H1 (cell line): Measurements from ENCODE around the gene HTR4. TPM values are rescaled to one million over a fixed set of nuclear protein-coding genes. Genes with fewer than 3 reads are reported as not detected.

Experiments used
- CTCF ChIA-PET: fragments of 300-600 bp; sonication (Branson Sonifier 250); formaldehyde crosslinking; loops from one replicate; lab custom pipeline; 2021; ENCODE audit not compliant: partially characterized antibody; lab: Charles Lee
- POLR2A ChIA-PET: fragments of 300-600 bp; sonication (Branson Sonifier 250); formaldehyde crosslinking; loops from one replicate; lab custom pipeline; 2021; ENCODE audit warnings: inconsistent platforms; ENCODE audit not compliant: partially characterized antibody; lab: Charles Lee
- DNase-seq, 2 experiments: peaks; one replicate each; pipeline versions ENCODE4 v3.0.0 to v3.0.0-alpha.2; 2010 to 2022; ENCODE audit warnings: low spot score in 2 of 2, low read depth in 1 of 2, mixed read lengths in 1 of 2
- FAIRE-seq: peaks from 2 replicates; lab custom pipeline; 2011; peaks lifted over from hg19 to GRCh38; lab: Jason Lieb, UNC
- H2AFZ ChIP-seq: 2 replicates; pipeline ENCODE4 v1.8.1; 2012; ENCODE audit warnings: low read length, inconsistent platforms
- H2AK5ac ChIP-seq: 2 replicates; pipeline ENCODE4 v1.6.1; 2013; ENCODE audit warnings: low read depth, low read length
- H2BK120ac ChIP-seq: replicated peaks from 2 replicates; pipeline ENCODE3; 2013; ENCODE audit warnings: low read depth, low read length, inconsistent platforms
- H2BK12ac ChIP-seq: 2 replicates; pipeline ENCODE4 v1.6.1; 2013; ENCODE audit warnings: low read depth, low read length
- H2BK15ac ChIP-seq: 2 replicates; pipeline ENCODE4 v1.6.1; 2013; ENCODE audit warnings: low read length
- H2BK20ac ChIP-seq: 2 replicates; pipeline ENCODE4 v1.6.1; 2013; ENCODE audit warnings: low read length
- H2BK5ac ChIP-seq: 2 replicates; pipeline ENCODE4 v1.6.1; 2013; ENCODE audit warnings: low read depth, low read length
- H3K14ac ChIP-seq: 2 replicates; pipeline ENCODE4 v1.6.1; 2013; ENCODE audit warnings: inconsistent platforms; ENCODE audit not compliant: insufficient read length
- H3K18ac ChIP-seq: 2 replicates; pipeline ENCODE4 v1.6.1; 2013; ENCODE audit warnings: low read length; ENCODE audit errors: extremely low read depth
- H3K23ac ChIP-seq: 2 replicates; pipeline ENCODE4 v1.6.1; 2013; ENCODE audit warnings: inconsistent platforms; ENCODE audit not compliant: insufficient read length
- H3K23me2 ChIP-seq: 2 replicates; pipeline ENCODE4 v1.6.1; 2013; ENCODE audit warnings: low read depth, low read length
- H3K27ac ChIP-seq: 2 replicates; pipeline ENCODE4 v1.6.1; 2011; ENCODE audit warnings: low read depth, low read length, inconsistent platforms
- H3K27me3 ChIP-seq, 4 experiments: replicated peaks in 1 of 4; 1 replicate in 1 of 4; 2 replicates in 3 of 4; pipeline versions ENCODE4 v1.6.1 to v1.8.1; 2011 to 2013; ENCODE audit warnings: low read length in 3 of 4, mild to moderate bottlenecking in 3 of 4, inconsistent platforms in 2 of 4, mixed read lengths in 2 of 4, moderate library complexity in 1 of 4; ENCODE audit not compliant: control insufficient read depth in 3 of 4, insufficient read depth in 3 of 4; ENCODE audit errors: extremely low read depth in 1 of 4
- H3K36me3 ChIP-seq, 4 experiments: 2 replicates each; pipeline versions ENCODE4 v1.6.1 to v1.8.1; 2011 to 2013; ENCODE audit warnings: mild to moderate bottlenecking in 4 of 4, low read length in 3 of 4, moderate library complexity in 2 of 4, control low read depth in 1 of 4, inconsistent platforms in 1 of 4; ENCODE audit not compliant: insufficient read depth in 4 of 4, control insufficient read depth in 2 of 4
- H3K4ac ChIP-seq: replicated peaks from 2 replicates; pipeline ENCODE3; 2013; ENCODE audit warnings: low read length, low read depth, mixed read lengths, inconsistent platforms; ENCODE audit not compliant: insufficient read length
- H3K4me1 ChIP-seq, 4 experiments: replicated peaks in 1 of 4; 1 replicate in 1 of 4; 2 replicates in 3 of 4; pipeline versions ENCODE4 v1.6.1 to v1.8.1; 2011 to 2013; ENCODE audit warnings: low read length in 3 of 4, inconsistent platforms in 2 of 4, mixed read lengths in 1 of 4; ENCODE audit not compliant: insufficient read depth in 4 of 4, control insufficient read depth in 3 of 4
- H3K4me2 ChIP-seq, 2 experiments: 2 replicates each; pipeline versions ENCODE4 v1.6.1 to v1.8.1; 2011 to 2013; ENCODE audit warnings: low read depth in 2 of 2, low read length in 2 of 2, control low read depth in 1 of 2, inconsistent platforms in 1 of 2, mild to moderate bottlenecking in 1 of 2; ENCODE audit not compliant: insufficient read depth in 1 of 2
- H3K4me3 ChIP-seq, 4 experiments: fragments of 200-600, 300-600 bp in 1 of 4; sonication (generic), shearing (Covaris generic), sonication (Bioruptor Twin) in 1 of 4; 2 replicates each; pipeline versions ENCODE4 v1.5.1 to v1.8.1; 2011 to 2016; ENCODE audit warnings: low read length in 4 of 4, low read depth in 3 of 4, control low read depth in 2 of 4, inconsistent platforms in 2 of 4, mild to moderate bottlenecking in 2 of 4, mixed read lengths in 1 of 4, moderate library complexity in 1 of 4; ENCODE audit not compliant: insufficient read depth in 2 of 4; ENCODE audit errors: extremely low read depth in 1 of 4
- H3K56ac ChIP-seq: replicated peaks from 2 replicates; pipeline ENCODE3; 2013; ENCODE audit warnings: low read depth, mild to moderate bottlenecking, mixed read lengths, low read length, inconsistent platforms; ENCODE audit not compliant: insufficient read length
- H3K79me1 ChIP-seq: 2 replicates; pipeline ENCODE4 v1.6.1; 2013; ENCODE audit warnings: low read depth, low read length, control low read depth
- H3K79me2 ChIP-seq, 2 experiments: 2 replicates each; pipeline versions ENCODE4 v1.6.1 to v1.8.1; 2012 to 2013; ENCODE audit warnings: low read length in 2 of 2, mild to moderate bottlenecking in 2 of 2, inconsistent platforms in 1 of 2; ENCODE audit not compliant: insufficient read depth in 2 of 2, control insufficient read depth in 1 of 2
- H3K9ac ChIP-seq, 4 experiments: replicated peaks in 1 of 4; 1 replicate in 1 of 4; 2 replicates in 3 of 4; pipeline versions ENCODE4 v1.6.1 to v1.8.1; 2011 to 2013; ENCODE audit warnings: low read depth in 3 of 4, low read length in 3 of 4, control low read depth in 2 of 4, mild to moderate bottlenecking in 2 of 4, moderate library complexity in 2 of 4, inconsistent platforms in 1 of 4; ENCODE audit errors: extremely low read depth in 1 of 4
- H3K9me3 ChIP-seq, 2 experiments: 2 replicates each; pipeline versions ENCODE4 v1.6.1 to v1.8.1; 2012 to 2013; ENCODE audit warnings: mild to moderate bottlenecking in 2 of 2, moderate library complexity in 2 of 2, control low read depth in 1 of 2, inconsistent platforms in 1 of 2, low read depth in 1 of 2, low read length in 1 of 2, mixed read lengths in 1 of 2; ENCODE audit not compliant: insufficient read depth in 2 of 2
- H4K20me1 ChIP-seq, 2 experiments: replicated peaks in 1 of 2; 2 replicates each; pipeline versions ENCODE3 to v1.8.1; 2011 to 2013; ENCODE audit warnings: inconsistent platforms in 2 of 2, low read length in 2 of 2, mild to moderate bottlenecking in 1 of 2; ENCODE audit not compliant: insufficient read depth in 2 of 2, control insufficient read depth in 1 of 2
- H4K5ac ChIP-seq: 2 replicates; pipeline ENCODE4 v1.6.1; 2013; ENCODE audit warnings: low read length, low read depth, mixed read lengths, inconsistent platforms; ENCODE audit not compliant: insufficient read length
- H4K8ac ChIP-seq: 2 replicates; pipeline ENCODE4 v1.8.0; 2013; ENCODE audit warnings: mild to moderate bottlenecking, moderate library complexity, low read length, inconsistent platforms; ENCODE audit not compliant: insufficient read depth; ENCODE audit errors: extremely low read depth
- H4K91ac ChIP-seq: replicated peaks from 2 replicates; pipeline ENCODE3; 2013; ENCODE audit warnings: low read length, mixed read lengths, inconsistent platforms; ENCODE audit not compliant: insufficient read length
- CEBPB ChIP-seq: IDR thresholded peaks from 2 replicates; pipeline ENCODE4 v1.6.1; 2012; ENCODE audit warnings: low read depth, low read length
- YY1 ChIP-seq: IDR thresholded peaks from 2 replicates; pipeline ENCODE4 v1.6.1; 2011; ENCODE audit warnings: low read depth, mild to moderate bottlenecking, low read length
- WGBS, 2 experiments: shearing (Covaris generic) in 1 of 2; methylation state at CpG; one replicate each; pipeline versions ENCODE4 v1.1.6 to v1.1.7; 2013 to 2015; ENCODE audit warnings: low lambda C conversion rate in 2 of 2, mixed read lengths in 2 of 2, inconsistent platforms in 1 of 2, low coverage in 1 of 2, missing lambda C conversion rate in 1 of 2; ENCODE audit not compliant: insufficient replicate concordance in 2 of 2, insufficient coverage in 1 of 2, insufficient read length in 1 of 2; ENCODE audit errors: extremely low coverage in 1 of 2, missing lambda C conversion rate in 1 of 2; 5-methylcytosine and 5-hydroxymethylcytosine counted together
- polyA plus RNA-seq, 7 experiments: library from polyadenylated mRNA; depleted of rRNA in 3 of 7; stranded (reverse) in 5 of 7; unstranded in 2 of 7; fragments of >200 nt in 5 of 7; fragments of 200-250 nt in 2 of 7; gene quantifications; 1 replicate in 5 of 7; 2 replicates in 1 of 7; 4 replicates in 1 of 7; pipeline versions ENCODE4 v1.2.1 to v1.2.3, GENCODE V29; 2011 to 2013; ENCODE audit warnings: missing spikeins in 2 of 7, mixed read lengths in 2 of 7
- total RNA-seq: library from RNA; stranded (reverse); fragmentation: NEBNext Ultra II Directional; extraction: Animal tissue kit (Norgen Biotek cat#: 25700); gene quantifications from 2 replicates; pipeline ENCODE4 v1.2.1, GENCODE V29; 2021

Gene HTR4
- total and polyA plus RNA-seq, 2 of the 8 experiments (the other 6 are each of a cell fraction or from before 2014, with no cell fraction given): not detected

DNA sequence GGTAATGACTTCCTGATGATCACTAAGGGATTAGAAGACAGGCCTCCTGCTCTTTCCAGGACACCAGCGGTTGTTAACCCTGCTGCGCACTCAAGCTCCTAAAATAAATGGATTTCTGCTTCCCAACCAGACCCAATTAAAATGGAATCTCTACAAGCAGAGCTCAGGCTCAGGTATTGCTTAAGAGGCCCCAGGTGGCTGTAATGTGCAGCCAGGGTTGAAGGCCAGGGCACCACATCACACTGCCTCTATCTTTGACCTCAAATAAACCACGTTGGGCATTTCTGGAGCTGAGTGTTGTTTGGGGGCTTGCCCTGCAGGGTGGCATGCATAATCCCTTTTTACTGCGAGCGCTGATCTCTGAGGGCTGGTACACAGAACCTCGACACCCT, 162.5 kb downstream of the HTR4 start:
- no peak overlapping the region for H2AK5ac ChIP-seq
- no peak overlapping the region for H3K56ac ChIP-seq
- no peak overlapping the region for H3K4me2 ChIP-seq
- 68% methylated on average over 6 of the region's 6 CpGs; no CpG with 5 or more reads in 1 of the 2 experiments for WGBS, 2 experiments
- no peak overlapping the region for H3K9ac ChIP-seq
- H3K4ac ChIP-seq: no peak overlapping the region
- no peak overlapping the region for H3K18ac ChIP-seq
- no peaks in the 10 kb centered on the region for H3K79me1 ChIP-seq
- no peak overlapping the region for H2BK15ac ChIP-seq
- H3K23me2 ChIP-seq: no peaks in the 10 kb centered on the region
- no peak overlapping the region for H3K27ac ChIP-seq
- H3K4me1 ChIP-seq: no peaks in the 10 kb centered on the region
- no peak overlapping the region for H2BK20ac ChIP-seq
- no peak overlapping the region for H4K8ac ChIP-seq
- no peaks in the 10 kb centered on the region for H3K36me3 ChIP-seq
- no peak overlapping the region for H3K14ac ChIP-seq
- TF ChIP-seq YY1 (no peak), CEBPB (0 out of 2 replicates have a peak, but pooled peaks have one; percentile 30)
- no peak for DNase-seq
- H3K23ac ChIP-seq: no peak overlapping the region
- no peak overlapping the region for H4K91ac ChIP-seq
- CTCF ChIA-PET: interaction anchor here (1.2 to 3.1 kb wide), 4 partner anchors 9 to 239 kb away, joined by 3 to 21 read pairs (median 11); no protein-coding TSS in a partner anchor
- H2BK120ac ChIP-seq: no peak overlapping the region
- no peaks in the 10 kb centered on the region for H3K79me2 ChIP-seq
- FAIRE-seq: no peak
- no peak overlapping the region for H3K4me3 ChIP-seq
- no peaks in the 10 kb centered on the region for H3K9me3 ChIP-seq
- POLR2A ChIA-PET: no interaction called here
- no peaks in the 10 kb centered on the region for H4K20me1 ChIP-seq
- H4K5ac ChIP-seq: no peak overlapping the region
- no peak overlapping the region for H2BK12ac ChIP-seq
- no peak overlapping the region for H2BK5ac ChIP-seq
- no peaks in the 10 kb centered on the region; a peak in 1 of 7 replicates for H3K27me3 ChIP-seq
- no peak overlapping the region for H2AFZ ChIP-seq
